ENCODE measurements around the gene UBE2Q1.

UBE2Q1 gene

DNA sequence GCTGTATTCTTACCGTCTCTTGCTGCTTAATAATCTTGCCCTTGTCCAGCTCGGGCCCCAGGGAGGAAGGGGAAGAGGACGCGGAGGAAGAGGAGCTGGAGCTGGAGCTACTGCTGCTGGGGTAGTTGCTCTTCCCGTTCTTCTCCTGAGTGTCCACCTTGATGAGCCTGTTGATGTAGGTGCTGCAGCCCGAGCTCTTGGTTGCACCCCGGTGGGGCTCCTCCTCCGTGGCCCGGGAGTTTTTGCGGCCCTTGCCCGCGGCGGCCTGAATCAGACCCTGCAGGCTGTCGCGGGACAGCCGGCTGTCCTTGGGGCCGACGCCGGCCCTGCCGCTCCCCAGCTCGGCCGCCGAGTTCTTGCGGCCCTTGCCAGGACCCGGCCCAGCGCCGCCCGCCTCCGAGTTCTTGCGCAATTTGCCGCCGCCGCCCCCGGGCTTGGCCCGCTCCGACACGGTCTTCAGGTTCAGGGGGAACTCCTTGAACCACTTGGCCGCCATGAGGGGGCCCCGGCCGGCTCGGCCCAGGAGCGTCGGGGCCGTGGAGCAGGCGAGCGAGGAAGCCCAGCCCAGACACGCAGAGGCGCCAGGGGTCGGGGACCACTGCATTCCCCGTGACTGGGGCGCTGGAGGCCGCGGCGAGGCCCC is 56.9 kb downstream of the UBE2Q1 start:
- DNase-seq, result no peak

GRCh38 chr1:154500533-154500932 is 57.9 kb downstream of the UBE2Q1 start:
- DNase-seq, result no peak

GRCh38 chr1:154499446-154499845 is 59.0 kb downstream of the UBE2Q1 start:
- DNase-seq, result peak; percentile 53
